Transverse colon (tissue), 3 donors: ENCODE data around the gene SRSF3.

Experiments used
- CTCF ChIP-seq, 5 experiments: fragments of 200-600 bp in 3 of 5; fragments of 450-650 bp in 2 of 5; sonication (generic) in 3 of 5; IDR thresholded peaks; 1 replicate in 2 of 5; 2 replicates in 3 of 5; pipeline ENCODE4 v1.5.1; 2016 to 2017; ENCODE audit warnings: antibody characterized with exemption in 5 of 5, inconsistent platforms in 3 of 5, mild to moderate bottlenecking in 2 of 5, moderate library complexity in 1 of 5
- POLR2A ChIP-seq: fragments of 450-650 bp; IDR thresholded peaks from one replicate; pipeline ENCODE4 v1.6.1; 2016; ENCODE audit warnings: antibody characterized with exemption, mild to moderate bottlenecking, moderate library complexity

DNA sequence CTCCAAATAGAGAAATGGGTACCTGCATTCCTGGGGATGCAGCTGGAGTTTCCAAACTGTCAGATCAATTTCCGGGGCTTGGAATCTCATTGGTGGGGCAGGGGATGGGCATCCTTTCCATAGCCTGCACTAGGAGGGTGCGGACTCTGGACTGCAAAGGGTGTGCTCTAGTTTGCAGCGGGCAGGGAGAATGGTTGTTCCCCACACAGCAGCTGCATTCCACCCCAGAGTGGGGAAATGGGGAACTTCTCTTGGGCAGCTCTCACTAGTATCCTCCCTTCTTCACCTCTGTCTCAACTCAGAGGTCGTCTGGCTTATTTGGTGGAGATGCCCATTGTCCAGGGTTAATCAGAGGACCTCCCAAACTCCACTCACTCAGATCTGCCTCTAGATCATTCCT lies 49.8 kb downstream of the SRSF3 start:
- TF ChIP-seq CTCF (IDR thresholded peaks at IDR 0.05) (no peak), POLR2A (no peak)
